HG03521 (cell line): ENCODE measurements around the gene JADE3.
A peak's percentile ranks its signal among the peaks of the same experiment; 100 is the strongest.
"Not testable (repeated sequence)": the region's sequence is repeated elsewhere in the genome, so short reads cannot be mapped to it uniquely, and the experiment has no call there.

Experiments used
- ATAC-seq: cut with Tn5 transposase; IDR thresholded peaks from one replicate; pipeline ENCODE4 v1.9.1; 2021; ENCODE audit warnings: mild to moderate bottlenecking, moderate library complexity; ENCODE audit not compliant: unreplicated experiment

Gene JADE3

DNA sequence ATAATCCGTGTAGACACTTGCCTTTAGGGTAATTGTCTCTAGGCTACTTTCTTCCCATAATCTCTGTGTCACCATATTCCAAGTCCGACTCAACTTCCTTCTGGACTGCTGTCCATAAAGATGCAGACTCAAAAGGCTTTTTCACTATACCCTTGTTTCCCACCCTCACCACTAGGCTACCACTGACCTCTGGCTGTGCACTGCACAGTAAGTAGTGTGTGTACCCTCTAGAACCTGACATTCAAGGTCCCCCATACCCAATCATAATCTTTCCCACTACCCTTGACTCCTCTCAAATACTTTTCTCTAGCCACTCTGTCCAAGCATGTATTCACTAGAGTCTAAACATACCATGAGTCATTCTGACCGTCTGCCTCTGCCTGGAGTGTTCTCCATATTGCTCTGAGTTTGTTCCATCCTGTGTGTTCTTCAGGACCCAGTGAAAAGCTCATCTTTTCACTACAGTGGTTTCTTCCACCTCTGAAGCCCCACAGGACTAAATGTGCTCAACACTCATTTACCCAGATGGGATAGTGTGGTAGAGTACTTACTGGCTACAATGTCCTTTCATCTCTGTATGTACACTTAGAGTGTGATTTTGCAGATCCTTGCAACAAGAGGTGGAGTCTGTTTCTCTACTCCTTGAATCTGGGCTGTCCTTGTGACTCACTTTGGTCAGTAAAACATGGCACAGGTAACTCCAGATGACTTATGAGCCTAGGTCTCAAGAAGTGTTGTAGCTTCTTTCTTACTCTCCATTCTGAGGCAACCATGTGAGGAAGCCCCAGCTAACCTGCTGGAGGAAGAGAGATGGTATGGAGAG is 17.4 kb downstream of the JADE3 start:
- no peak for ATAC-seq

DNA sequence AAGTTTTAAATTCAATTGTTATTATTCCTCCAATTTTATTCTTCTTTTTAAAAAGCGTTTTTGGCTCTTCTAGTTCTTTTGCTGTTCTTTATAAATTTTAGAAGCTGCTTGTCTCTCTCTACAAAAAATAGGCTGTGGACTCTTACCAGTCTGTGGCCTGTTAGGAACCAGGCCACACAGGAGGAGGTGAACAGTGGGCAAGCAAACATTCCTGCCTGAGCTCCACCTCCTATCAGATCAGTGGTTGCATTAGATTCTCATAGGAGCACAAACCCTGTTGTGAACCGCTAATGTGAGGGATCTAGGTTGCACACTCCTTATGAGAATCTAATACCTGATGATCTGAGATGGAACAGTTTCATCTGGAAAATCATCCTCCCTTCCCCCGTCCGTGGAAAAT is 23.1 kb downstream of the JADE3 start:
- no peak for ATAC-seq

DNA sequence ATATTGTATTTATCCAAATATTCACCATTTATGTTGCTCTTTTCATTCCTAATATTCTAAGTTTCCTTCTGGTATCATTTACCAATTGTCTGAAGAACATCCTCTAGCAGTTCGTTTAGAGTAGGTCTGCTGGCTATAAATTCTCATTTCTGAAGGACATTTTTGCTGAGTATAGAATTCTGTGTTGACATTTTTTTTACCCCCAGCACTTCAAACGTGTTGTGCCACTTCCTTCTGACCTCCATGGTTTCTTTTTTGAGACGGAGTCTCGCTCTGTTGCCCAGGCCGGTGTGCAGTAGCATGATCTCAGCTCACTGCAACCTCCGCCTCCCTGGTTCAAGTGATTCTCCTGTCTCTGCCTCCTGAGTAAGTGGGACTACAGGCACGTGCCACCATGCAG is 26.4 kb downstream of the JADE3 start:
- no peak for ATAC-seq

DNA sequence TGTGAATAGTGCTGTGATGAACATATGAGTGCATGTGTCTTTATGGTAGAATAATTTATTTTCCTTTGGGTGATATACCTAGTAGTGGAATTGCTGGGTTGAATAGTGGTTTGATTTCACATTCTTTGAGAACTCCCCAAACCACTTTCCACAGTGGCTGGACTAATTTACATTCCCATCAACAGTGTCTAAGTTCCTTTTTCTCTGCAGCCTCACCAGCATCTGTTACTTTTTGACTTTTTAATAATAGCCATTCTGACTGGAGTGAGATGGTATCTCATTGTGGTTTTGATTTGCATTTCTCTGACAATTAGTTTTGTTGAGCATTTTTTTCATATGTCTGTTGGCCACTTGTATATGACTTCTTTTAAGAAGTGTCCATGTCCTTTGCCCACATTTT is 29.1 kb downstream of the JADE3 start:
- no peak for ATAC-seq

DNA sequence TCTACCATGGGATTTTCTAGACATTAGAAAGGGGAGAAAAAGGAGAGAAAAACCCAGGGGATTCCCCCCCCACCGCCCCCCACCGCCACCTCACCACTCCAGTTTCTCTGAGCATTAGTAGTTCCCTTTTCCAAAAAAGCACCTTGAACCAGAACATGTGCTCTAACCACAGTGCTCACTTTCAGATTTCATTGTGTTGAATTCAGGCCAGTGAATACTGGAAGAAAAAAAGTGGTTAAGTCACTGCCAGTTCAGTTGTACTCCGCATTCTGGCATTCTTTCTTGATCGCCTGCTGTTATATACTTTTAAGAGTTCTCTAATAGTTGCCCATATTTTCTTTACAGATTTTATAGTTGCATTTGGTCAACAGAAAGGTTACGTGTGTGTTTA is 40.9 kb downstream of the JADE3 start:
- ATAC-seq = peak; percentile 65

DNA sequence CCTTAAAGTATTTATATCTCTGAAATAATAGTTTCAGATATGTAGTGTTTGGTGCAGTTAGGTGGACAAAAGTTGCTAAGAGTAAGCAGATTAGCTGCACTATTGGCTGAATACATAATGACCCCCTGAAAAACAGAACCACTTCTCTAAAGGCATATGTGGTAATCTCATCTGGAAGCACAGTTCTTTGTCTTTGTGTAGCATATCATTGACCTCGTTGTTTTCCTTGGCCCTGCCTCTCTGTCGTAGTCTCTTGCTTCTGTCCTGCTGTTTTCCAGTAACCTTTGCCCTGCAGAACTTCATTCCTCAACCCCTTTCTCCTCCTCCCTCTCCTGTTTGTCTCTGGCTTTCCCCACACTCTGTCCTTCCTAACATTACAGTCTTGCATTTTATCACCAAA is 41.4 kb downstream of the JADE3 start:
- peak; percentile 56 for ATAC-seq

DNA sequence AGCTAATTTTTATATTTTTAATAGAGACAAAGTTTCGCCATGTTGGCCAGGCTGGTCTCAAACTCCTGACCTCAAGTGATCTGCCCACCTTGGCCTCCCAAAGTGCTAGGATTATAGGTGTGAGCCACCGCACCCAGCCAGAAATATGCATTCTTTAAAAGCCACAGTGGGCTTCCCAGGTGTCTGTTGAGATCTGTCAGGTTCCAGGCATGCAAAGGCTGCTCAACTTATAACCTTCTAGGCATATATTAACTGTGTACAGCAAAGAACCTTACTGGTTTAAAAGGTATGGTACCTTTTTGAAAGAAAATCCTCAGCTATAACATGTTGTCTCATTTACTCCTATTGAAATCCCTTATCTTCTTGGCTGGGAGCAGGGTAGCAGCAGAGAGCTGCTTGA is 42.5 kb downstream of the JADE3 start:
- ATAC-seq = no peak

DNA sequence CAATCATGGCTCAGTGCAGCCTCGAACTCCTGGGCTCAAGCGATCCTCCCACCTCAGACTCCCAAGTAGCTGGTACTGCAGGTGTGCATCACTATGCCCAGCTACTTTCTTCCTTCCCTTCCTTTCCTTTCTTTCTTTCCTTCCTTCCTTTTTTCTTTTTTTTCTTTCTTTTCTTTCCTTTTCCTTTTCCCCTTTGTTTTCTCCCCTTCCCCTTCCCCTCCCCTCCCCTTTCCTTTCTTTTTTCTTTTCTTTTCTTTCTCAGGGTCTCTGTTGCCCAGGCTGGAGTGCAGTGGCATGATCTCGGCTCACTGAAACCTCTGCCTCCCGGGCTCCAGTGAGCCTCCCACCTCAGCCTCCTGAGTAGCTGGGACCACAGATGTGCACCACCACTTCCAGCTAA is 44.4 kb downstream of the JADE3 start:
- ATAC-seq = not testable (repeated sequence)

DNA sequence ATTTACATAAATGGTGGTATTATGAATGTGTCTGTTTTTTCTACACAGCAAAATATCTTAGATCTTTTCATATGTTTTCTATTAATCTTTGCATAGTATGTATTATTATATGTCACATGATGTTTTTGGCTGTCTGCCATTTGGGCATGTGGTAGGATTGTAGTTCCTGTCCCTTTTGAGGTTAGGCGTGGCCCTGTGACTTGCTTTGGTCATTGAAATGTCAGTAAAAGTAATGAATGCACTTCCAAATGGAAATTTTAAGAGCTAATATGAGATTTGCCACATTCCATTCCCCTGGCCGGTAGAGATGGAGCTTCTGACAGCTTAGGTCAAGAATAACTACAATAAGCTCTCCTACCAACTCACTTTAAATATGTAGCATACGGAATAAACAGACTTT is 45.1 kb downstream of the JADE3 start:
- ATAC-seq = no peak

DNA sequence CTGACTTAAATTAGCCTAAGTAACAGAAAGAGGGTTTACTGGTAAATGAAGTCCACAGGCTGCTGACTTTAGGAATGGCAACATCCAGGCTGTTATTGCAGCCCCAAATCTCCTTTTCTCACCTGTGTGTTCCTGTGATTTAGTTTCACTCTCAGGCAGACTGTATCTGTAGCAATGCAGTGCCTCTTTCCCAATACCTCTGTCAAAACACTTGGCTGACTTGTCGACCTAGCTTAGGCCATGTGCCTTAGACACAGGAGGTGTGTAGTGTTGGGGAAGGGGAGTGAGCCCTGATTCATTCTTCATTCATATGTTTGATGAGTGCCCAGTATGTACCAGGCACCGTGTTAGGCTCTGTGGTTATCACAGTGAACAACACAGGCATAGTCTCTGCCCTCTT is 46.9 kb downstream of the JADE3 start:
- no peak for ATAC-seq

DNA sequence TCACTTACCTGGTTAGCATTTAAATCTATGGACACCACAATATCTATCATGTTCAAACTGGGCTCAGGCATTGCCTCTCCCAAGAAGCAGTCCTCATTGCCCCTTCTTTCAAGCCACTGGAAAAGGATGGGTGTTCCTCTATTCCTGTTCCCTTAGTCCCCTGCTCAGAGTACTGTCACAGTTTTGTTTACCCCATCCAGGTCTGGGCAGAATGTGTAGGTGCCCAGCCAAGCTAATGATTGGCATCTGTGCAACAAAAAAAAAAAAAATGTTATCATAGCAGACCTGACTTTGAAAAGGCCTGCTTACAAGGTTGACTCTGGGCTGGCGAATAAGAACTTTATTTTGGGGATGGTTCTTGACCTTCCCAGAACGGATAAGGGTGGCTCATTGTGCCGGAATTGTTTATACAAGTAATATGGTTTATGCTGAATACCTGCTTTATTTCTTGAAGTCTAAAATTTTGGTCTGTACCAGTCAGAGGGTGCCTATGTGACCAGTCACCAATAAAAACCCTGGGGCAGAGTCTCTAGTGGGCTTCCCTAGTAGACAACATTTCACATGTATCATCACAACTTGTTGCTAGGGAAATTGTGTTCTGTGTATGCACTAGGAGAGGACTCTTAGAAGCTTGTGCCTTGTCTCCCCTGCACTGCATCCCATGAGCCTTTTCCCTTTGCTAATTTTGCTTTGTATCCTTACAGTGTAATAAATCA is 47.9 kb downstream of the JADE3 start:
- ATAC-seq = no peak

DNA sequence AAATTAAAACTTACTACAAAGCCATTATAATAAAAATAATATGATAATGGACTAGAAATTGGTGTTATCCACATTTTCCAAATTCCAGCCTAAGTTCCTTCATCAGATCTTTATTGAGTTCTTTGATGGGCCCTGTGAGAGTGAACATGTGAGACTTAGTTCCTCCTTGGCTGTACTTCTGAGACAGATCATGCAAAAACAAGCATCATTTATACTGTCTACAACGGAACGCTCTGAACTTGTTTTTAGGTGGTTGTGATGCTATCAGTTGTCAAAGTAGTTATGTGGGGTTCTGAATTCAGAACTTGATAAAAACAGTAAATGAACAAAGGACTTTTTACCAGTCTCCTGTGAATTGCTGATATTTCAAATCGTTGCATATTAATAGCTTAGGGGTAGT is 48.9 kb downstream of the JADE3 start:
- ATAC-seq = no peak

DNA sequence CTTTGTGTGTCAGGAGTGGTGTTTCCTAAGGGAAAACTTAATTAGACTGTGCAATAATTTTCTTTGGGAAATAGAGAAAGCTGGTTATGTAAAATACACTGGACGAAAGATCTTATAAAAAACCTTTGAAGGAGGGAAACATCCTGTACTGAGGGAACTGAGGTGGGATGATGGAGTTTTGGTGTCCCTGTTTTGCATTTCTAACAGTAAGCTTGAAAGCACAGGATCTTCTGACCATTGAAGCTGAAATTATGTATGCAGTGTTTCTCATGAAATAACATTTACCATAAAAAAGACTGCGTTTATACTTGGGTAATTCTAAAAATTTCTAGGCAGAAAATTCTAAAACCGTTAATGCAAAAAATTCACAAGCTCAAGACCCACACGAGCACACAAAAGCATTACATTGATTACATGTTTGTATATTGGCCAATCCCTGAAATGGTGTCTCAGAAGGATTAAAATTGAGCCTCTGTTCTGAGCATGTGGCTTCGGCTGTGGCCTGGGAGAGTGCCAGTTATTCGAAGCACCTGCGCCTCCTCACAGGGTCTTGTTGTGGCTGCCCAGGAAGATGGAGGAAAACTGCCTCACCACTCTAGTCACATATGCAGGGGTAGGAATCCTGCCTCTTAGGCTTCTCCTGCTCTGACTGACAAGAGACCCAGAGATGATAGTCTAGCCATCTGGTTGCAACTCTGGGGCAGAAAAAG is 49.5 kb downstream of the JADE3 start:
- ATAC-seq = no peak

DNA sequence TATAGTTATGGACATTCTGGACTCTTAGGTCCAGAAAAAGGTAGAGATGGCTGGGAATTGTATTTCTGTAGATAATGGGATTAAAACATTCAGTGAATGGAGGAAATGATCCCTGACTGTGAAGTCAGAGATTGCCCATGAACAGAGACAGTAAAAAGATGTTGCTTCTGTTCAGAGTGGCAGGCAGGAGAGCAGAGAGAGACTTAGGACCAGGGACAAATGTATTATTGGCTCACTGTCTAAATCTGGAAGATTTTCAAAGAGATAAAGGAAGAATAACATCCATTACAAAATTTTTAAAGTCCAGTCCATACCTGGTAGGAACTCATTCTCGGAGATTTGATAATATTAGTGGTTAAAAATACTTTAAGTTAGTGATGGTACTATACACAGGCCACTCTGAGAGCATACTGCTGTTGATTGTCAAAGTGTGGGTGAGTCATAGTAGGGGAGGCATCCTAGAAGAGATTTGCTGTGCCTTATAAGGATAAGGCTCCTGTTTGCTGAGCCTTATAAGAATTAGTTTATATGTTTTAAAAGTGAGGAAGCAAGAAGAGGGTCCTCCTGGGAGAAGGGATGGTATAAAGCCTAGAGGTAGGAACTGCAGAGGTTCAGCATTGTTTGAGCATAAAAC is 53.0 kb downstream of the JADE3 start:
- ATAC-seq = no peak

DNA sequence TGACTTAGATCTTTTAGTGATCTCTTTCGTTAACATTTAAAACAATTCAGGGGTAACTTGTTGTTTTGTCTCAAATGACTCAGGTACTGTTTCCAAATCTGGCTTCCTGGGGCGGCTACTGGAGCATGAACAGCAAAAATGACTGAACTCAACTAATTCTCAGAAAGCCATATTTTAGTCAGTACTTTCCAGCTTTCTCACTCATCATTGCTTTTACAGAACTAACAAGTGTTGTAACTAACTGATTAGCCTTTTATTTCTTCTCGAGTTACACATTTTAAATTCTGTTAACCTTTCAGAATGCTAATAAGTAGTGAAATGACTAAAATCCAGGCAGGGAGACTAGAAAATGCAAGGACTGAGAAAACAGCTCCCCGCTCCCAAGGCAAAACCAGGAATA is 55.3 kb downstream of the JADE3 start:
- no peak for ATAC-seq

DNA sequence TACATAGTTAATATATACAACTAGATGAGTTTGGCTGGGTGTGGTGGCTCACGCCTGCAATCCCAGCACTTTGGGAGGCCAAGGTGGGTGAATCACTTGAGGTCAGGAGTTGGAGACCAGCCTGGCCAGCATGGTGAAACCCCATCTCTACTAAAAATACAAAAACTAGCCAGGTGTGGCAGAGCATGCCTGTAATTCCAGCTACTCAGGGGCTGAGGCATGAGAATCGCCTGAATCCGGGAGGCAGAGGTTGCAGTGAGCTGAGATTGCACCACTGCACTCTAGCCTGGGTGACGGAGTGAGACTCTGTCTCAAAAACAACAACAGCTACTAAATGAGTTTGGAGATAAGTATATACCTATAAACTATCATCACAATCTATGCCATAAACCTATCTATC is 64.8 kb downstream of the JADE3 start:
- not testable (repeated sequence) for ATAC-seq

DNA sequence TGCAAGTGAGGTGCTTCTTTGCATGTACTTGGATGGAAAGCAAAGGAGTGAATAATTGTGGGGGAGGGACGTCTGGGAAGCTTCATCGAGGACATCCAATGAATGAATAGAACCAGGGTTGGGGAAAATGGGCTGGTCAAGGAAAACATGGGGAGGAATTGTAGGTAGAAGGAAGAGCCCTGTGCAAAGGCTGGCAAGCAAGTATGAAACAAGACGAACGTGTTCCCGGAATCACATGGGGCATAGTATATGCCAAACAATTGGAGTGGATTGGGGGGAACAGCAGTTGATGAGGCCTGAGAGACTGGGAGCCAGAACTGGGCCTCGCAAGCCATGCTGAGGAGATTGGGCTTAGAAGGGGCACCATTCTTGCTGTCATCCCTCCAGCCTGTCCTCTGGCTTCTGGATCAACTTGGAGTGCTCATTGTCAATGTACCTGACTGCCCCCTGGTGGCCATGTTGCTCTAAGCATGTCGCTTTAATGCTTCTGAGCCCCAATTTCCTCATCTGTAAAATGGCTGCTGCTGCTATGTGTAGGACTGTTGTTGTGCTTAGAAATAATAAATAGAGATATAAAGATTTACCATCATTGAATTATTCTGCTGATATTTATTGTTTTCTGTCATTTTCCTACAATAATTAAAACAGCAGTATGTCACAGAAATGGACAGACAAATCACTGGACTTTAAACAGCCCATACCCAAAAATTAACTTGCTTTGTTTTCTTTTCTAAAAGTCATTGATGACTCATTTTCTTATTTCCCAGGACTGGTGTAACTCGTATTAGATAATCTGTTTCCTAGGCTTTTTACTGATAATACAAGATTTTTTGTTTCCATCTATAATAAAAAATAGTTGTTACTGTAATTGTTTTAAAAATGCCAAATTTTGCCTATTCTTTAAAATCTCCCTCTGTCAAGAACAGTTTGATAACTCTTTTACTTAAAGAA is 66.4 kb downstream of the JADE3 start:
- no peak for ATAC-seq

DNA sequence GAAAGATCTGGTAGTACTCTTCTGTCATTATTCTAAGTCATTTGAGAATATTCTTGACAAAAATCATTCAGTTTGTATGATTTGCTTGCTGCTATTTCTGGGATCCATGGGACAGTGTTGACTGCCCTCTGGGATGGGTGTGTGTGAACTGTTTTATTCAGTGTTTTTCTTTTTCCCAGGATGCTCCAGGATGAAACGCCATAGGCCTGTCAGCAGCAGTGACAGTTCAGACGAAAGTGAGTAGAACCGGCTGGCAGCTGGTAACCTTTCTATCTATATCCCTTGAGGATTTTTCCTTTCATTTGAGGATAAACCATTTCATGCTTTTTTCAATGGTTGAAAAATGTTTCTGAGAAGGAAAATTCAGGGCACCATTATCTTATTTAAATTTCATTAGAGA is 72.5 kb downstream of the JADE3 start:
- no peak for ATAC-seq

DNA sequence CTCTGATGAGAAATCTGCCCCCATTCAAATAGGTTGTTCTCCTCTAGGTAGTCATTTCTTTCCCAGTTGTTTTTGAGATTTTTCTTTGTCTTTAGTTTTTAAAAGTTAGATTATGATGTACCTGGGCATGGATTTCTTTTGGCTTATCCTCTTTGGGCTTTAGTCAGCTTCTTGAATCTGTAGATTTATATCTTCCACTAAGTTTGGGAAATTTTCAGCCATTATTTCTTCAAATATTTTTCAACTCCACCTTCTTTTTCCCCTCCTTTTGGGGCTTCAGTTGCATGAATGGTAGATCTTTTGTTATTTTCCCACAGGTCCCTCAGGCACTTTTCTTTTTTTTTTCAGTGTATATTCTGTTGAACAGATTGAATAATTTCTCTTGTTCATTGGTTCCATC is 77.3 kb downstream of the JADE3 start:
- ATAC-seq = no peak

DNA sequence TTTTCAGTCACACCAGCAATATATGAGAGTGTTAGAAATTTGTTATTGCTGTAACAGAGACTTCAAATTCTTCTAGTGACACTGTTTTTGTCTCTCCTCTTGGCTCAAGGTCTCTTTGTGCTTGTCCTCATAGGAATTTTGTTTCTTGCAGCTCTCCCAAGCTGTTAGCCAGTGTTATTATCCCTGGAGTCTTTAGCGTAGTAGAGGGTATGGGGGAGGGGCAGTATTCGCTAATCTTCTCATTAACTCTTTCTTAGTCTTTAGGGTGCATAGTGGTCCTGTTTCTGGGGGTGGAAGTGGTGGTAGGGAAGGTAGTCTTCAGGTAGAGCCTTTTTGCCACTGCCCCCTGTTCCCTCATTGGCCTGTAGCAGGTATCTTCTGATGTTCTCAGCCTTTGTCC is 79.4 kb downstream of the JADE3 start:
- ATAC-seq = no peak
